GM21723 (cell line): ENCODE data around the gene ARHGEF28.

Source experiments
- ATAC-seq: cut with Tn5 transposase; IDR thresholded peaks from one replicate; pipeline ENCODE4 v1.9.1; 2021; ENCODE audit warnings: mild to moderate bottlenecking, moderate library complexity; ENCODE audit not compliant: unreplicated experiment

The ARHGEF28 gene

DNA sequence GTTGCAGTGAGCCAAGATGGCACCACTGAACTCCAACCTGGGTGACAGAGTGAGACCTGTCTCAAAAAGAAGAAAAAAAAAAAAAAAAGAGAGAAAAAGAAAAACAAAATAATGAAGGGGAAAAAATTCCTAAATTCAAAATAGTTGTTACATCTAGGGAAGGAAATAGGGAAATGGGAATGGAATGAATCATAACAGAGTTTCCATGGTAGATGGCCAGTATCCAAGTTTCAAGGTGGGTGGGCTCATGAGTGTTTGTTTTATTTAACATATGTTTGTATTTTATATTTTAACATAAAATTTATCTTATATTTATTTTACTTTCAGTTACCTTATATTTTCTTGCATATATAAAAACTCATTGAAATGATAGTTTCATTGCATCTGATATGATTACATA is 215.6 kb downstream of the ARHGEF28 start:
- no peak for ATAC-seq

DNA sequence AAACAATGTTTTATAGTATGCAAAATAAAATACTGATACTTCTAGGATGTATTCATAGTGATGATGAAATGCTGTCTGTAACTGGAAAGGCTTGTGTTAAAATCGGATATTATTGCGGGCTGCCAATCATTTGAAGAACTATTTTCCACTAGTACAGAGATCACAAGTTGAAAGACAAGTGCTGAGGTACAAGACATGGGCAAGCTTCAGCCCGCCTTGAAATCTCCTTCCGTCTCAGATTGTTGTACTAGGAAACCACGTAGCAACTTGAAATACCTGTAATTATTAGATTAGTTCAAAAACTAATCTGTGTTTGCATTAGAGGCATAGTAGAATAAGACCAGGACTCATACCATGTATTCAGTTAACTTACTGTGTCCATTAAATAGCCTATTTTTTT is 218.2 kb downstream of the ARHGEF28 start:
- no peak for ATAC-seq

DNA sequence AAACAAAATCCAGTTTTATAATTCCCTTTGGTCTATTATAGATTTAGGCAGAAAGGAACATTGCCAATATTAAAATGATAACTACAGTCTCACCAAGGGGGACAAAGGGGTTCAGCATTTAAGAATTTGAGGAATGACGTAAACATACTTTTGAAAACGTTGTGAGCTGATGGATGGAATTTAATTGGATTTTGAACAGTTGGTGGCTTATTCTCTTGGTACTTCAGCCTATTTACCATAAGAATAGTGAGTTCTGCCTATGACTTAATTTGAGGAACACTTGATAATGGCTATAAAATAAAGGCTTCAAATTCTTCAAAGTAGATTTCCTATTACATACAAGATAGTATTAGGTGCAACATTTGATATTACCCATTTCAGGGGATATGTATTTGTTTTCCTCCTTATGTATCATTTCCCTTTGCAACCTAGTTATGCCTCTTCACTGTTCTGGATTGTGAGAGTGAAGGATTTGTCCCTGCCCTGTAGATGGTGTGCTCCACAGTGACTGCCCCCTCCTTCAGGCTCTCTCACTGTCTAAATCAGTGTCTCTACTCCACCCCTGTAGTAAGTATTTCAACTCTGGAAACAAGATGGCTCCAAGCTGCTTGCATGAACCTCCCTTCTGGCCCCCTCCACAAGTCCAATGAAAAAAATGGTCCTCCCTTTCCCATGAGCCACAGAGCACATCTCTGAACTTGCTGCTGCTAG is 225.6 kb downstream of the ARHGEF28 start:
- ATAC-seq, result no peak

DNA sequence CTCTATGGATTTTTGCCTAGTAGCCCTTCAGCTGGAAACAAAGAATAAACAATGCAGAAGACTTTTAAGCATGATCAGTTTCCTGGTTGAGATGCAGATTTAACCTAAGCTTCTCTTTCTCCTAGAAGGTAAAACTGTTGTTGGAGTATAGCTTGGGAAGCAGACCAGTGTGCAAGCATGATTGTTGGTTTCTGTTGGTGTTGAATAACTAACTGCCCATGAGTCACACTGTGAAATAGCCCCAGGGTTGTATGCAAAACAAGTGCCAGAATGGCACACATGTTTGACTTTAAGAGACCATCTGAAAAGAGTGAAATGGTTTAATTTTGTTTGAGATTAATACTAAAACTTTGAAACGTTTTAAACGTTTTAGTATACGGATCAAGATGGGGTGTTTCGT is 227.1 kb downstream of the ARHGEF28 start:
- ATAC-seq, result no peak

DNA sequence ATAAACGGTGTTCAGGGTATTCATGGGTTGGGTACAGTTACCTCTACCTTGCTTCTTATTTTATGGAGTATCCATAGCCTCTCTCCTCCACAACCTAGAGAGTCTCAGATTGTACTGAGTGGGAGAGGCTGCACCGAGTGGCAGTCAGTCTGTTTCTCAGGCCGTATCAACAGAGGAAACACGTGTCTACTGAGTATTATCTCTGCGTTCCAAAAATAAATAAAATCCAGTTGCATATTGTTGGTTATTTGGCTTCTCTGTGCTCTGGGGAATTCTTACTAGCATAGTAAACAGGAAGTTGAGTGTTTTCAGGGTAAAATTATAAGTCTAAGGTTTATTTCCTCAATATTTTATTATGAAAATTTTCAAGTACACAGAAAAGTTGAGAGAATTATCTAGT is 231.0 kb downstream of the ARHGEF28 start:
- ATAC-seq, result no peak

DNA sequence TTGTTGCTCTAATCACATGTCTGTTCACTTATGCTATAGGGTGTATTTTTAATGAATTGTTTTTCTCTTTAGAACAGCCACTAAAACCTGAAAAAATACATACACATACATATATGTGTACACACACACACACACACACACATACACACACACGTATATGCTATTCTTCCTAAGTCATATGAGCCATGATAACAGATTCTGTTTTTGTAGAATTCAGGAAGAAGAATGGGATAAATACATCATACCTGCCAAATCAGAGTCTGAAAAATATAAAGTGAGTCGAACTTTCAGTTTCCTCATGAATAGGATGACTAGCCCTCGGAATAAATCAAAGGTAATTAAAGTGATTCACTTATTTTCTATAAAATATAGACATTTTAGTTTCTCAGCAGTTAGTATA is 231.4 kb downstream of the ARHGEF28 start:
- no peak for ATAC-seq

DNA sequence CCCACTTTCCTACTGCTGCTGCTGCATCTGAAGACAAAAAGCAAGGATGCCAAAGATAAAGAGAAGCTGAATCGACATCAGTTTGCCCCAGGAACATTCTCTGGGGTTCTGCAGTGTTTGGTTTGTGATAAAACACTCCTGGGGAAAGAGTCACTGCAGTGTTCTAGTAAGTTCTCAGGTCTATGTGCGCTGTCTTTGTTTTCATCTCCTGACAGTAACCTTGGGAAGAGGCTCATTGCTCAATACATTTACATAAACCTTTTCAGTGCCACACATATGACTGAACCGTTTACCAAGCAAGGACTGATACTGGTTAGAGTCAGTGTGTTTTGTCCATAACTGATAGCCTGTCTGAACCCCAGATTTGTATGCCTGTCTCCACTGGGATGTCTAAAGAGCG is 232.1 kb downstream of the ARHGEF28 start:
- ATAC-seq, result no peak

DNA sequence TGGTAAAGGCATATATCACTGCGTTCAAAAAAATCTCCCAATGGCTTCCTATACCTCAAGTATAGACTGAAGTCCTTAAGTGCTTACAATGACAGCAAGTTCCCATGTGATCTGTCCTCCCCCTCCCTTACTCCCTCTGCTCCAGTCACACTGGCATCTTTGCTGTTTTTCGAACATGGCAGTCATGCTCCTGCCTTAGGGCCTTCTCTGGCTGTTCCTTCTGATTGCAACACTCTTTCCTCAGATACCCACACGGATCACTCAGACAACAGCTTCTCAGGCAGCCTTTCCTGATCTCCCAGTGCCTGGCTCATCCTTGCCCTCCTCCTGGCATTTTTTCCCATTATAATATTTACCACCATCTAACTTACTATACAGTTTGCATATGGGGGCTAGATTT is 232.8 kb downstream of the ARHGEF28 start:
- ATAC-seq, result no peak

DNA sequence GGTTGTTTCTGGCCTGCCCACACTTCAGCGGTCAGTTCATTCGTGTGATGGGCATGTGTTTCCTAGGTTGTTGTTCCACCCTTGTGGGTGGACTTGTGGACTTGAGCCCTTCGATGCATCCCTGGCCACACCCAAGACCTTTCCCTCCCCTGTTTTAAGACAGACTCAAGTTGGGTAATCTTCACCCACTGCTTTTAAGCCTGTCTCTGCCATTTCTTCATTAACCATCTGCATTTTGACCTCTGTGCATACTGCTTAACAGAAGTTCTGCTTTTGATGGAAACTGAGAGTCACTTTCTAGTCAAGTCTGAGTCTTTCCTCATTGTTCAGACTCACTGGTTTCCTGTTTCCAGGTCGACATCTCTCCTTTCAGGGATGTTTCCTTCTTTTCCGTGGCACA is 233.7 kb downstream of the ARHGEF28 start:
- ATAC-seq, result no peak

DNA sequence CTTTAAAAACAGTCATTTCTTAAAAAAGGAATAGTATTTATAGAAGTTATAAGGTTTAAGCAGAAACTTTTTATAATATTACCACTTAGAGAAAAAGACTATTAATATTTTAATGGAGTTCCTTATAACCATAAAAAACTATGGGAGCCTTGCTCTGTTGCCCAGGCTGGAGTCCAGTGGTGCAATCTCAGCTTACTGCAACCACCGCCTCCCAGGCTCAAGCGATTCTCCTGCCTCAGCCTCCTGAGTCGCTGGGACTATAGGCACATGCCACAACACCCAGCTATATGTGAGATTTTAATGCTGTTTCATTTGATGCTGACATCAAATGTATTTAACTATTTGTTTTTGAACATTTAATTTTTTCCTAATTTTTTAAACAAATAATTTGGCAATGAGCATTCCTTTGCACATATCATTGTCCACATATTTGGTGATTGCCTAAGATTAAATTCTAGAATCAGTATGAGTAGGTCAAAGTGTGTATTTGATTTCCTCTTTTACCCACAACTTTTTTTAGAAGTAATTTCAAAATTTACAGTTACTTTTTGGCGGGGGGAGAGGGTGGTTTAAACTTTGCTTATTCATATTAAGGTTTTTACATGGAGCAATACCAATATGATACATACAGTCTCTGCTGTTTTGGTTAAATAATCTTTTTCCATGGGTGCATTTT is 235.5 kb downstream of the ARHGEF28 start:
- ATAC-seq, result no peak

DNA sequence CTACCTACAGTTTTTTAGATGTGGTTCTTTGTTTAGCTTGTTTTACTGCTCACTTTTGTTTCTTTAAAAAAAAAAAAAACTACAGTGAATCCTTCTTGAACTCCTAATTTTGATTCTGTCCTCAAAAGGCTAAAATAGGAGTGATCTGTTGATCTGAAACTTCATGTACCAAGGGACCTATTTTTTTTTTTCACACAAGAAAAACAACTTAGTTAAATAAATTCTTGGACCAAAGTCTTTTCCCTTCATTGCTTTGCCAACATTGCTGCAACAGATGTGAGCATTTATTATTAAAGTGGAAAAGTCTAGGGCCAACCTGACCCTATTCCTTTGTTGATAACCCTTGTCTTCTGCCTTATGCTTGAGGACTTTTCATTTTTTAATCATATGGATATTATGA is 236.8 kb downstream of the ARHGEF28 start:
- ATAC-seq, result no peak

DNA sequence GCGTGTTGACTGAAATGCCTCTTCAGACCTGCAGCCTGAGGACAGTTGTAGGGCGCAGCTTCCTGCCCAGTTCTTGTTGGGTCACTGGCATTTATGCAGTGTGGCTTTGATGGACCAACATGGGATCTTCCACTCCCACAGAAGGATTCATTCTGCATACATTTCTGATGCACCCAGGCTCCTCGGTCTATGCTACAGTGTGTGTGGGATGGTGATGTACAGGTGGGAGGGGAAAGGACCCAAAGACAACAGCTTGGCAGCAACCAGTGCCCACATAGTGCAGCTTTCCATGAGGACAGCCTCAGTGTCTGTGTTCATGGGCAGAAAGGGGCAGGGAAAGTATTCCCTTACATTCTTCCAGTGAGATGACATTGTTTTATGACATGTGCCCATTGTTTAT is 237.9 kb downstream of the ARHGEF28 start:
- no peak for ATAC-seq

DNA sequence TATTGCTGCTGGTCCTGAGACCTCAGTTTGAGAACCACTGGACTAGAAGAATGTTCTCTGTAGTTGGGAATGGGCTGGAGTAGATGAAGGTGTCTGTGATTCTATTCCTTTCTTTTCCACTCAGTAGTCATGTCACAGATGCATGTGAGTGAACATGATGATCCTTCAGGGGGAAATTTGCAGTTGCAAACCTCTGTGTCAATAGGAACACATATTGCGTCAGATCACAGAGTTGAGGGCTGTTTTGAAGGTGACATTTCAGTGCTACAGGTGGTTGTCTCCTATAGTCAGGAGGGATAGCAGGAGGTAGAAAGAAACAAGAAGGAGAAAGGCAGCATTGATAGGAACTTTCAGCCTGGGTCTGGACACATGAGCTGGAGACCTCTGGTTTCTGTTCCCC is 239.3 kb downstream of the ARHGEF28 start:
- ATAC-seq, result no peak

DNA sequence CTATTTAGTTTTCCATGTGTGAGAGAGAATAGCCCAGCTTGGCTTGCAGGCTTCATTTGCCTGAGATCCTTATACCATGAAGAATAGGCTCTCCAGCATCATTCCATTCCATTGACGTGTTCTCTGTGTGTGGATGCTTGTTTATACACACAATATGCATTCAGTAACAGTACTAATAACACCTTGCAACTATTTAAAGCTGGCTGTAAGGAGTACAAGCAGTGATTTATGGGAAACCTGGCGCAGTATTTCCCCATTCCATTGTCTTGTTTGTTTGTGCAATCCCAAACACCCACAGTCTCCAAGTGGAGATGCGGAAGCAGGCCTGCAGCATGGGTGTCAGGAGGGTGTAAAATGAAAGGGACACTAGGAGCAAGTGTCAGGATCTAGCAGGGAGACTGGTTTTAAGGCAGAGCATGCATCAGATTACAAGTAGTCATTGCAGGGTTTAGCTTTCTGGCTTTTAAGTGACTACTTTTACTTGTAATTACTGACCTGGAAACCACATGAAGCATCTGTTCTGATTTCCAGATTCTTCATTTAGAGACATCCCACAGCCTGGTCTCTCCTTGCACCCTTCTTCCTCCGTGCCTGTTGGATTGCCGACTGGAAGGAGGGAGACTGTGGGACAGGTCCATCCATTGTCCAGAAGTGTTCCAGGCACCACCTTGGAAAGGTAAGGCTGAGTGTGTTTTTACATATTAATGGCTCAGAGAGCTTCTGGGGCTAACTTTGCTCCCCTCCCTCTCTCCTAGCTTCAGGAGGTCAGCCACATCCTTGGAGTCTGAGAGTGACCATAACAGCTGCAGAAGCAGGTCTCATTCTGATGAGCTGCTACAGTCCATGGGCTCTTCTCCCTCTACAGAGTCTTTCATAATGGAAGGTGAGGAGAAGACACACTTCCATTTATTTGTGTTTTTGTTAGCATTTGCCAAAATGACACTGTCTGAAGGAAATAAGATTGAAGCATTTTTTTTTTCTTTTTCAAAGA is 241.6 kb downstream of the ARHGEF28 start:
- no peak for ATAC-seq

DNA sequence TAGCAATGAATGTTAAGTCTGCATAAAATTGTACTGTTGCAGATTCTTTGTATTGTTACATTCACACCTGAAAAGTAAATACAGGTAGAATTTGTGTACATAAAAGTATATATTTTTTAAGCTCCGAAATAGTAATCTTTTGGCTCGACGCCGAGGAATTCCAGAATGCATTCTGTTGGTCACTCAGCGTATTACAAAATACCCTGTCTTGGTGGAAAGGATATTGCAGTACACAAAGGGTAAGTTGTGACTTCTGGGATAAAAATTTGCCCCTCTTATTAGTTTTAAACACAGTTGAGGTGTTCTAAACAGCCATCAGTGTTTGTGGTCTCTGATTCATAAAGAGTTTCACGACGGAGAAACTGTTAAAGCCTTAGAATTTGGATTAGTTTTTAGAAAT is 257.6 kb downstream of the ARHGEF28 start:
- no peak for ATAC-seq

DNA sequence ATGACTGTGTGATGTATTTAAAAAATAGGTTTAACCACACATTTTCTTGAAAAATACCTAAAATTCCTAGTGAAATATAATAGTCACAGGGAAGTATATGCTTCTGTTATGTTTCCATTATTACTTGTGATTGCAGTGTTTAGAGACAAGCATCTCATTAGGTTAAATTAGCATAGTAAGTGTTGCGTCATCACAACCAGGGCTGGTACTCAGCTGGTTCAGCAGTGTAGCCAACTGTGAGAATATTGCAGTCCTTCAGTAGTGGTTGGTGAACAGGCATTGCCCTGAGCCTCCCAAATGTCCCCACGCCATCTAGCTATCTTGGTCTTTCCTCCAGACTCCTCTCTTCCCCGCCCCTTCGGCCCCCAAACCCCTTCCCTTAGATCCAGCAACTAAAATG is 261.7 kb downstream of the ARHGEF28 start:
- ATAC-seq, result no peak

DNA sequence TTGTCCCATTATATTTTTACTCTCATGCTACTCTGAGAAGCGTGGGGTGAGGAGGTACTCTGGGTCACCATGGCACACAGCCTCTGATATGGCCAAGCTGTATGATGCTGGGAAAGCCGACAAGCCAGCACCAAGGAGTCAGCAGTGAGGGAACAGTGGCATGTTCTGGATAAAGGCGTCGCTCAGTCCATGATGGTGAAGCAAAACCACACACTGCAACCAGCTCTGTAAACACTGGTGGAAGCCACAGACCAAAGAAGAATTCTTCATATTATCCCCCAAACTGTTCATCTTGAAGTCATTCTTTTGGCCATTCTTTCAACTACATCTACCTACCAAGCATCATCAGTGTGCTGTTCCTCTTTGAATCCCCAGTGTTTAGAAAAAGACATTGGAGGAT is 264.6 kb downstream of the ARHGEF28 start:
- ATAC-seq, result no peak

DNA sequence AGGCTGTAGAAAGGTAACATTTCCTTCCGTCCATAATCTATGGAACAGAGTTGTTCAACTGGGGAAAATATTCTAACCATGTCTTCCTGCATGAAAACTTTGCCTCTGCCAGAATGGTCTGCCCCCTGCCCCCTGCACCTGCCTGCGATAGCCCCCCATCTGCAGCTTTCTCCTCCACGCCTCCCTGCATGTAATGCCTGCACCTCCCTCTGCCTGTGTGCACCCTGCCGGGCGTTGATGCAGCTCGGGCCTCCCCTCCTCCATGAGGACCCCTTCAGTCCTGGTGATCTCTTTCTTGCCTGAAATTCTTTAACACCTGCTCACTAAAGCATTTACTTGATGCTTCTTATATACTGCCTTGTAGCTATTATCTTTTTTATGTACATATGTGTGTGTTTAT is 266.2 kb downstream of the ARHGEF28 start:
- ATAC-seq, result no peak

DNA sequence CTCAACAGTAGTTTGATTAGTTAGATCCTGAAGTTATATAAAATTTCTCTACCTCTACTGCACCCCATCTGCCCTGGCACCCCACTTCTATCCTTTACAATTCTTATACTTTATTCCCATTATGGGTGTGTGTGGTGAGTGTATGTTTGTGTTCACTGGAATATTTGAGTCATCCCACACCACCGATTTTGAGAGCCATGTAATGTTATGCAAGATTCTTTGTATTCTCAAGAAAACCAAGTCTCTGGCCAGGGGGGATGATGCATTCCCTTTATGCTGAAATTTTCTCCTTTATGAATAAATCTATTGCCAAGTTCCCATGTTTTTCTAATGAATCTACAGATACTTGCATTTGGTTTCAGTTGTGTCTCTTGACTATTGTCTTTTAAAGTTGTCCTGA is 266.8 kb downstream of the ARHGEF28 start:
- ATAC-seq, result no peak

DNA sequence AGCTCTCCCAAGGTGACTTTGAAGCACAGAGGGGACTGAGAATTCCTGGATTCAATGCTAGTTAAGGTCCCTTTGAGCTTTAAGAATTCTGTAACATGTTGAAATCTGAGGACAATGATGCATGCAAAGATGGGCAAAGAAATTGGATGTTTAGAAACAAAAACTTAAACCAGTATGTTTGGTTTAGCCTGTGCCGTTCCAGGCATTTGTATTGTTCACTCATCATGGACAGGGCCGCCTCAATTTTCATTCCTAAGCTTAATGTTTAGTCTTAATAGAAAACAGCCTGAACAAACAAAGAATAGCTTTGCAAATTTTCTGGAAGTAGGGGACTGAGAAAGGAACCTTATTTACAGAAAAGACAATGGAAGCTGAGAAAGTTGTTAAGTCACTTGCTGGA is 267.8 kb downstream of the ARHGEF28 start:
- no peak for ATAC-seq

DNA sequence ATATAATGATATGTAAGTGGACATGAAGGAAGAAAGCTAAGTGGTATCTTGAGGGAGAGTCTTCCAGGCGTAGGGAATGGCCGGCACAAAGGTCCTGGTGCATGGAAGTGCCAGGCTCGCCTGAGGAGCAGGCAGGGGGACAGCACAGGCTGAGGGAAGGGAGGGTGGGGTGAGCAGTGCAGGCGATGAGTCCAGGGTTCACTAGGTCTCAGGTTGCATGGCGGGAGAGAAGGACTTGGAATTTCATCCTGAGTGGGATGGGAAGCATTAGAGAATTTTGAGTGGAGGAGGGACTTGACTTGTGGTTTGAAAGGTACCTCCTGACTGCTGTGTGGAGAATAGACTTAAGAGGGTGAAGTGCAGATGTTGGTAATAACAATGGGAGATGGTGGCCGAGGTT is 268.9 kb downstream of the ARHGEF28 start:
- ATAC-seq, result no peak

DNA sequence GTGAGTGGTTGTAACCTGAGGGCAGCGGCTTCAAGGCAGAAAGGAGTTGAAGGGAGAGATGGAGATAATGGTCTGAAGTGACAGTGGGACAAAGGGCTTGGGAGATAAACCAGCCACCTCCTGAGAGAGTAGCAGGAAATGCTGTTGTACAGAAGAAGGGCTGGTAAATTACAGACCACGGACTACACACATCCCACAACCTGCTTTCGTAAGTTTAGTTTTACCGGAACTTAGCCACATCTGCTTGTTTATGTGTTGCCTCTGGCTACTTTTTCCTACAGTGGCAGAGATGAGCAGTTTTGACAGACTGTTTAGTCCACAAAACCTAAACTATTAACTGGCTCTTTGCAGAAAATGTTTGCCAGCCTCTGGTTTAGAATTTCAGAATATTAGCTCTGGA is 269.5 kb downstream of the ARHGEF28 start:
- no peak for ATAC-seq
